GM23248 (cell line): ENCODE data around the gene FJX1.

Experiments used
- EZH2 ChIP-seq: fragments of 200-600 bp; sonication (generic); IDR thresholded peaks from 2 replicates; pipeline ENCODE4 v1.6.1; 2018; ENCODE audit warnings: antibody characterized with exemption, mild to moderate bottlenecking; ENCODE audit not compliant: insufficient read depth, poor library complexity, severe bottlenecking
- EZH2phosphoT487 ChIP-seq: fragments of 200-600 bp; sonication (generic); IDR thresholded peaks from 2 replicates; pipeline ENCODE4 v1.6.1; 2018; ENCODE audit warnings: antibody characterized with exemption, moderate library complexity, mild to moderate bottlenecking, low read depth; ENCODE audit not compliant: insufficient read depth

DNA sequence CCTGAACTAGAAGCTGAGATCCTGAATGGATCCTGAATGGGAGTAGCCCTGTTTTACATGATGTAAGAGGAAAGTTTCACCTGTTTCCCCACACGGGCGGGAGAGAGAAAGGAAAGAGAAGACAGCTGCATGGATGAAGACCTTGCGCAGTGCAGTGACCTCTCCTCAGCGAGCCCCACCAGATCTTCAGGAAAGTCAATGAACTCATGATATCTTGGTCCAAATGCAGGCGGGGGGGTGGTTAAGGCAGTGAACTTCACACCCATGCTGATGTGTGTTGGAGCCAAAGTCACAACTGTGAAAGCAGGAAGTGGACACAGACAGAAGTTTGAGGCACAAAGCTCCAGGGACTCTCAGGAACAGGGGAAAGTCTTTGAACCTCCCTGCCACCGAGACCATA lies 8.6 kb upstream of the FJX1 start:
- no peak for TF ChIP-seq EZH2
- TF ChIP-seq EZH2phosphoT487: no peak
